Transverse colon (tissue), 4 donors: Measurements from ENCODE around the gene GOLT1A. TPM values are rescaled to one million over a fixed set of nuclear protein-coding genes. Genes with fewer than 3 reads are reported as not detected.

Experiments used
- DNase-seq: peaks from one replicate; pipeline ENCODE4 v3.0.0-alpha.2; 2019
- H3K27ac ChIP-seq, 4 donors: fragments of 200-600 bp; sonication (generic); 2 replicates each; pipeline ENCODE4 v1.5.1; 2016 to 2018; ENCODE audit warnings: inconsistent platforms in 4 of 4
- H3K27me3 ChIP-seq: fragments of 200-600 bp; sonication (generic); 2 replicates; pipeline ENCODE4 v1.5.1; 2017; ENCODE audit warnings: inconsistent platforms
- H3K36me3 ChIP-seq, 4 donors: fragments of 200-600 bp; sonication (generic); 2 replicates each; pipeline ENCODE4 v1.5.1; 2017 to 2019; ENCODE audit warnings: inconsistent platforms in 4 of 4
- H3K4me1 ChIP-seq, 4 donors: fragments of 200-600 bp; sonication (generic); 2 replicates each; pipeline ENCODE4 v1.5.1; 2017 to 2020; ENCODE audit warnings: inconsistent platforms in 4 of 4
- H3K4me3 ChIP-seq, 4 donors: fragments of 200-600 bp; sonication (generic); 1 replicate in 1 of 4; 2 replicates in 3 of 4; pipeline versions ENCODE4 v1.5.1 to v1.6.1; 2017 to 2019; ENCODE audit warnings: inconsistent platforms in 4 of 4
- H3K9me3 ChIP-seq, 2 donors: fragments of 200-600 bp; sonication (generic); 2 replicates each; pipeline ENCODE4 v1.5.1; 2017 to 2019; ENCODE audit warnings: inconsistent platforms in 2 of 2
- EP300 ChIP-seq: sonication (generic); formaldehyde crosslinking; IDR thresholded peaks from one replicate; pipeline ENCODE4 v1.6.1; 2017; ENCODE audit warnings: antibody characterized with exemption, low read depth
- POLR2A ChIP-seq: fragments of 450-650 bp; IDR thresholded peaks from one replicate; pipeline ENCODE4 v1.6.1; 2016; ENCODE audit warnings: antibody characterized with exemption, mild to moderate bottlenecking, moderate library complexity
- POLR2AphosphoS5 ChIP-seq, 3 donors: sonication (generic); formaldehyde crosslinking; IDR thresholded peaks; one replicate each; pipeline ENCODE4 v1.6.1; 2016; ENCODE audit warnings: antibody characterized with exemption in 3 of 3
- WGBS, 2 donors: methylation state at CpG; one replicate each; pipeline ENCODE4 v1.1.5; 2018; ENCODE audit warnings: low coverage in 1 of 2; 5-methylcytosine and 5-hydroxymethylcytosine counted together
- in situ Hi-C, 4 donors: fragments of 200-750 bp; cut with MboI; loops; one replicate each; pipeline versions ENCODE4 v1.15.0 to v1.15.1; 2017; ENCODE audit warnings: low sequenced_read_pairs in 3 of 4, low pct_ligation_motif_present in 1 of 4, low pct_unique_long_range_greater_than_20kb in 1 of 4
- intact Hi-C: fragments of 100-400 bp; cut with DNase I; formaldehyde crosslinking; loops from one replicate; pipeline ENCODE4 v1.15.1; 2023; ENCODE audit warnings: low total_unique reads
- total RNA-seq, 4 donors: library from RNA; depleted of rRNA; stranded (reverse); fragments of >200 nt; gene quantifications; one replicate each; pipeline ENCODE4 v1.1.0, GENCODE V29; 2016
- TF ChIP-seq, protein P1 (sequence below), 5 experiments: fragments of 200-600 bp in 3 of 5; fragments of 450-650 bp in 2 of 5; sonication (generic) in 3 of 5; IDR thresholded peaks; 1 replicate in 2 of 5; 2 replicates in 3 of 5; pipeline ENCODE4 v1.5.1; 2016 to 2017; ENCODE audit warnings: antibody characterized with exemption in 5 of 5, inconsistent platforms in 3 of 5, mild to moderate bottlenecking in 2 of 5, moderate library complexity in 1 of 5

The GOLT1A gene
- total RNA-seq, 4 donors from 2014 or later, result 9.7 to 13.8 TPM; not detected in 2

DNA sequence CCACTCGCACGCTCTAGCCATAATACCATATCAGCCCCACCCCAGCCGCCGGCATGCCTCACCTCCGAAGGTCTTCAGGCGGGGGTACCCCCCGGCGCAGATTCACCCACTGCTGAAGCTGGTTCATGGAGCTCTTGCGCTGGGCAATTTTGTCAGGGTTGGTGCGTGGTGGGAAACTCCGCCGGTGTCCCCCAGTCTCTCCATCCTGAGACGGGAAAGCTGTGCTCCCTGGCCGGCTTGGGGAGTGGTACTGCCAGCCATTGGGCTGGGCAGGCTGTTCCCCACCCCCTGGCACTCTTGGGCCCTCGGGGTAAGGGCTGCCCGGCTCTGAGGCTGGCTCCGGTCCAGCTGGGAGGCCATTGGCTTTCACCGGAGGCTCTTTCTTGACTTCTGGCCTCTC, 45.4 kb upstream of the GOLT1A start:
- Histone ChIP-seq H3K4me1 (peaks cover 0 to 3% (median 0%) of the 10 kb centered on the region in 4 donors), H3K4me3 (no peak overlapping the region), H3K27ac (no peak overlapping the region), H3K36me3 (peaks cover 0 to 27% (median 0%) of the 10 kb centered on the region in 4 donors), H3K27me3 (no peaks in the 10 kb centered on the region), H3K9me3 (no peaks in the 10 kb centered on the region)
- 90% methylated on average over 18 of the region's 18 CpGs; no CpG with 5 or more reads in 1 of the 2 donors for WGBS, 2 donors
- TF ChIP-seq EP300 (no peak), POLR2A (no peak), POLR2AphosphoS5 (IDR thresholded peaks at IDR 0.05) (no peak)
- TF ChIP-seq, protein P1, sequence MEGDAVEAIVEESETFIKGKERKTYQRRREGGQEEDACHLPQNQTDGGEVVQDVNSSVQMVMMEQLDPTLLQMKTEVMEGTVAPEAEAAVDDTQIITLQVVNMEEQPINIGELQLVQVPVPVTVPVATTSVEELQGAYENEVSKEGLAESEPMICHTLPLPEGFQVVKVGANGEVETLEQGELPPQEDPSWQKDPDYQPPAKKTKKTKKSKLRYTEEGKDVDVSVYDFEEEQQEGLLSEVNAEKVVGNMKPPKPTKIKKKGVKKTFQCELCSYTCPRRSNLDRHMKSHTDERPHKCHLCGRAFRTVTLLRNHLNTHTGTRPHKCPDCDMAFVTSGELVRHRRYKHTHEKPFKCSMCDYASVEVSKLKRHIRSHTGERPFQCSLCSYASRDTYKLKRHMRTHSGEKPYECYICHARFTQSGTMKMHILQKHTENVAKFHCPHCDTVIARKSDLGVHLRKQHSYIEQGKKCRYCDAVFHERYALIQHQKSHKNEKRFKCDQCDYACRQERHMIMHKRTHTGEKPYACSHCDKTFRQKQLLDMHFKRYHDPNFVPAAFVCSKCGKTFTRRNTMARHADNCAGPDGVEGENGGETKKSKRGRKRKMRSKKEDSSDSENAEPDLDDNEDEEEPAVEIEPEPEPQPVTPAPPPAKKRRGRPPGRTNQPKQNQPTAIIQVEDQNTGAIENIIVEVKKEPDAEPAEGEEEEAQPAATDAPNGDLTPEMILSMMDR (IDR thresholded peaks at IDR 0.05), result no peak
- no peak for DNase-seq
- in situ Hi-C loops (loop anchor here in 1 of 4 donors (25.0 kb wide), 1 partner anchor 103 kb away; the partner anchor contains the start of gene PLEKHA6), intact Hi-C loops (no loop called here)

DNA sequence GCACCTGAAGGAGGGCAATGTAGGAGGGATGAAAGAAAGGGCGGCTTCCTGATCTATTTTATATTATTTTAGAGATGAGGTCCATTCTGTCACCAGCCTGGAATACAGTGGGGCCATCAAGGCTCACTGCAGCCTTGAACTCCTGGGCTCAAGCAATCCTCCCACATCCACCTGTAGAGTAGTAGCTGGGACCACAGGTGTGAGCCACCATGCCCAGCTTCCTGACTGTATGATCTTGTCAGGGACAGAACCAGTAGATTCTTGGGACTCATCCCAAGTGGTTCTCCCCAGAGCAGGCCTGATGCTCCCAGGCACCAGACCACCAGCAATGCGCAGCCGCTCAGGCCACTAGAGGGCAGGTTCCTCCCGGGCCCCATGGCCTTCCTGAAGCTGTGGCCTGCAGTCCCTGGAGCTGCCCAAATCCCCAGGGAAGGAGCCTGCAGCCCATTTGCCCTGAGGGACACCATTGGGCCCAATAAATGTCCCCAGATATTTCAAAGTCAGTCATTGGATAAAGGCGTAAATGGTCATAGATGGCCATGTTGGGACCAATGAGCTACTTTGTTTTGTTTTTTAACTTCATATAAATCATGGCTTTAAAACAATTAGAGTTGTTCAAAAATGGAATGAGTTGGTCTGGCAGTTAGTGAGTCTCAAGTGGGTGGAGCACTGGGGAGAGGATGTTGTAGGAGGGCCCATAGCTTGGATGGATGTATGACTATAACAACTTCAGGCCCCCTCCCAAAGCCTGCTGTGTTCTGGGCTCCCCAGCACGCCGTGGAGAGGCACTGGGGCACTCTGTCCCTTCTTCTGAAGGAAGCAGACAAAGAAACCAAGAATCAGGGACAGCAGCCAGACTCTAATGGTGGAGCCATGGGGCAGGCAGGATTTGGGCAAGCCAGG, 44.7 kb upstream of the GOLT1A start:
- H3K27ac ChIP-seq, result no peak overlapping the region

DNA sequence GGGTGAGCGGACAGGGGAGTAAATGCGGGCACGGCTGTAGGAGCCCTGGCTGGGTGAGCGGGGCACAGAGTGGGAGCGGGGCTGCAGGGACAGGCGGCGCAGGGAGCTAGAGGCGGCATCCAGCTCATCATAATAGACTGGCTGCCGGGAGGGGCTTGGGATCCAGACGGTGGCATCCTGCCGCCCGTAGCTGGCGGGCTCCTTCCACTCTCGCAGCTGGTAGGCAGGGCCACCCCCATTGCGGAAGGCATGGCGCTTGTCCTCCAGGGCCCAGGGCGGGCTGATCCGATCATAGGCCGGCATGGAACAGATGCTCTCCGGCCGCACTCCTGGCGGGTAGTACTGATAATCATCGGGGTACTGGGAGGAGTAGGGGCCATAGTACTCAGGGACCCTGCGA, 43.7 kb upstream of the GOLT1A start:
- Histone ChIP-seq H3K4me1 (no peaks in the 10 kb centered on the region), H3K27ac (no peak overlapping the region), H3K36me3 (peaks cover 0 to 23% (median 0%) of the 10 kb centered on the region in 4 donors), H3K4me3 (no peak overlapping the region), H3K27me3 (no peaks in the 10 kb centered on the region), H3K9me3 (no peaks in the 10 kb centered on the region)
- intact Hi-C loops (no loop called here), in situ Hi-C loops (loop anchor here in 1 of 4 donors (25.0 kb wide), 1 partner anchor 105 kb away; the partner anchor contains the start of gene PLEKHA6)
- TF ChIP-seq POLR2AphosphoS5 (IDR thresholded peaks at IDR 0.05) (no peak), EP300 (no peak), POLR2A (no peak)
- TF ChIP-seq, protein P1 (IDR thresholded peaks at IDR 0.05), result no peak
- 88 to 100% methylated on average over 4 to 24 of the region's 24 CpGs for WGBS, 2 donors
- DNase-seq, result no peak

More for the DNA sequence above, 44.7 kb upstream of the GOLT1A start:
- intact Hi-C loops (no loop called here), in situ Hi-C loops (loop anchor here in 1 of 4 donors (25.0 kb wide), 1 partner anchor 104 kb away; the partner anchor contains the start of gene PLEKHA6)
- WGBS, 2 donors, result 70 to 86% methylated on average over 1 to 6 of the region's 7 CpGs
- DNase-seq, result peak; percentile 57
- TF ChIP-seq, protein P1 (IDR thresholded peaks at IDR 0.05), result peak; percentile 43 to 63 (median 57)
- no peak for TF ChIP-seq POLR2A
- TF ChIP-seq POLR2AphosphoS5 (IDR thresholded peaks at IDR 0.05), result no peak
- Histone ChIP-seq H3K4me1 (no peaks in the 10 kb centered on the region), H3K9me3 (no peaks in the 10 kb centered on the region), H3K36me3 (peaks cover 0 to 23% (median 0%) of the 10 kb centered on the region in 4 donors), H3K27me3 (no peaks in the 10 kb centered on the region), H3K4me3 (no peak overlapping the region)

DNA sequence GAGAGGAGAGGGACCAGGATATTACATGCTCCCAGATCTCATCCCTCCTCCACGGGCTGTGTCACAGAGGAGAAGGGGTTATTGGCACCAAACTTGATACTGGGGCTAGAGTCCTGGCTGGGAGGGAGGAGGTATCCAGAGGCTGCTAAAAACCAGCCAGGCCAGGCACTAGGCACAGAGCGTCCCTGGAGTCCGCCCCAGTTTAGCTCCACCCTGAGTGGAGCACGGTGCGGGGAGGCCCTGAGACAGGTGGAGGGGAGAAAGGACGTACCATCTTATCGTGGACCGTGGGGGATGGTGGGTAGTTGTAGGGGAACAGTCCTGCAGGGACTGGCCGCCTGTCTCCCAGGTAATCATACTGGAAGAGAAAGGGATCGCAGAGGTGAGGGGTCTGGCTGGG, 42.7 kb upstream of the GOLT1A start:
- WGBS, 2 donors, result 67 to 83% methylated on average over 1 to 10 of the region's 10 CpGs
- Histone ChIP-seq H3K4me3 (no peak overlapping the region), H3K4me1 (no peaks in the 10 kb centered on the region), H3K27me3 (no peaks in the 10 kb centered on the region), H3K9me3 (no peaks in the 10 kb centered on the region), H3K27ac (no peak overlapping the region), H3K36me3 (peaks cover 0 to 23% (median 0%) of the 10 kb centered on the region in 4 donors)
- TF ChIP-seq POLR2A (no peak), EP300 (no peak), POLR2AphosphoS5 (IDR thresholded peaks at IDR 0.05) (no peak)
- TF ChIP-seq, protein P1 (IDR thresholded peaks at IDR 0.05), result no peak
- intact Hi-C loops, result no loop called here
- no peak for DNase-seq
- in situ Hi-C loops, result loop anchor here in 1 of 4 donors (25.0 kb wide), 1 partner anchor 106 kb away; the partner anchor contains the start of gene PLEKHA6
